GM19043 (cell line): ENCODE data around the gene ZNF469.

ENCODE experiments used
- ATAC-seq: cut with Tn5 transposase; IDR thresholded peaks from one replicate; pipeline ENCODE4 v1.9.1; 2021; ENCODE audit warnings: low read depth; ENCODE audit not compliant: unreplicated experiment

The ZNF469 gene

DNA sequence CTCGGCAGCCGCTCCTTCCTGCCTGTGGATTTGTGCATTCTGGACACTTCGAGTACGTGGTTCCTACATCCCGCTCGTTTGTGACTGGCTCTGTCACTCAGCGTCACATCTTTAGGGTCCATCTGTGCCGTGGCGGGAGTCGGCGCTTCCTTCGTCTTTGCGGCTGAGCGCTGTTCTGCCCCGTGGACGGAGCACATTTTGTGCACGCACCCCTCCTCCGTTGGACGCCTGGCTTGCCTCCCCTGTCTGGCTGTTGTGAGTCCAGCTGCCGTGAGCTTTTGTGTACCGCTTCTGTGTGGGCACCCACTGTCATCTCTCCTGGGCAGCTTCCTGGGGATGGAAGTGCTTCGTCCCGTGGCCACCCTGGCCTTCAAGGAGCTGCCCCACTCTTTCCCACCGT lies 6.4 kb downstream of the ZNF469 start:
- ATAC-seq, result no peak

DNA sequence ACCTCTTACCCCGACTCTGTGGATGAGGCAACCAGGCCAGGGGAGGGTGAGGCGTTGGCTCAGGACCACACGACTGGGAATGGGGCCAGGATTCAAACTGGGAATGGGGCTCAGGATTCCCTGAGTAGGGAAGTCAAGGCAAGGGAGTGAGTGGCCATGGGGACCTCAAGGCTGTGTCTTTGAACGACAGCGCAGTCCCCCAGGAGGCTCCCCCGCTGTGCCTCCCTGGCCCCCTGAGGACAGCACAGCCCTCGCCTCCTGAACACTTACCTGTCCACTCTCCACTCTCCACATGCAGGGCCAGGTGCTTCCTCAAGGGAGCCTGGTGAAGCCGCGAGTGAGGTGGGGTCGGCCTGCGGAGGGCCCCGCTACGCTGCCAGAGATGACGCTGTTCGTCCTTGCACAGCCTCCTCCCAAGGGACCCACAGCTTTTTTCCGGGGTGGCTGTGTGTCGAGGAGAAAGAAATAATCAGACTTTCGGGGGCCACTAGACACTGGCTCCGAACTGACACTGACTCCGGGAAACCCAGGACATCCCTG lies 6.9 kb downstream of the ZNF469 start:
- no peak for ATAC-seq

GRCh38 chr16:88390265-88390664 lies 7.5 kb downstream of the ZNF469 start:
- no peak for ATAC-seq

DNA sequence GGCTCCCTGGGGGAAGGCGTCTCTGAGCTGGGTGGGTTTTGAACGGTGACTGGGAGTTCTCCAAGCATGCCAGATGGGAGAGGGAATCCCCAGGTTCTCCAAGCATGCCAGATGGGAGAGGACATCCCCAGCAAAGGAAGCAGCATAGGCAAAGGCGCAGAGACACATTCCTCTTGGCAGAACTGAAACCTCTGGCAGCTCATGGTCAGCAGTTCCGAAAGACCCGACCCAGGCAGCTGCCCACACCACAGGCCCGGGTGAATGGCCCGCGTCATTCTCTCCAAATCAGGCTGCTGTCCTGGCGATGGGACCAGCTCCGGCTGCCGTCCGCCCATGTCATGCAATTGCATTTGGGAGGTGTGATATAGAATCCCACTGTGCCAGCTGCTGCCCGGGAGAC lies 8.0 kb downstream of the ZNF469 start:
- no peak for ATAC-seq

GRCh38 chr16:88391144-88391850 lies 8.5 kb downstream of the ZNF469 start:
- ATAC-seq, result no peak

GRCh38 chr16:88392111-88392510 lies 9.4 kb downstream of the ZNF469 start:
- no peak for ATAC-seq

GRCh38 chr16:88392616-88393015 lies 9.9 kb downstream of the ZNF469 start:
- ATAC-seq, result no peak

DNA sequence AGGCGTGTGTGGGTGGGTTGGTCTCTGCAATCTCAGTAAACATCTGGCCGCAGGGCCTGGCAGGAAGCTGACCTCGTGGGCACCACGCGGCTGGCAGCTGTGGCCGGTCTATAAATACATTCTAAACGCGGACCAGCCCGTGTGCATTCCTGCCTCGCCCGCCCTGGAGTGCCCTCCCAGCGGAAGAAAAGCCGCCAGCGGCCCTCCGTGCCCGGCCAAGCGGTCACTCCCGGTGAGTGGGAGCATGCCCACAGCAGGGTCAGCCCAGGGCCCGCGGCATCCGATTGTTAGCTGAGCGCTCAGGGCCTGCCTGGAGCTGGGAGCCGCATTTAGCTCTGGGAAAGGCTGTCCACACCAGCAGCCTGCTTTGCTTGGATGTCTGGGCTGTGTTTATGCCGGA lies 10.3 kb downstream of the ZNF469 start:
- no peak for ATAC-seq

DNA sequence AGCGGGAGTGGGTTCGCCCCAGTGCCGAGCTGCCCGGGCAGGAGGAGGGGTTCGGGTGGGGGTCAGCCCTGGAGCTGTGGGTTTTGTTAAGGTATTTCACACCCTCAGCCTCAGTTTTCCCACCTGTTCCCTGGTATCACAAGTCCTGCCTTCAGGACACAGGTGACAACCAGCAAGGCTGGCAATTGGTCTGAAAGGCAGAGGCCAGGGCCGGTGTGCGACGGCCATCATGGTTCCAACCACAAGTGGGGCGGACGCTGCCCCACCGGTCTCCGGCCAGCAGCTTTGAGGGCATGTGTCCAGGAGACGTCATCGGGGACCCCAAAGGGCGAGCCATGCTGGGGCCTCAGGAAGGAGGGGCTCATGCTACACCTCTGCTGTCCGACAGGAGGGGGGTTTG lies 10.8 kb downstream of the ZNF469 start:
- ATAC-seq, result no peak

GRCh38 chr16:88394426-88394825 lies 11.7 kb downstream of the ZNF469 start:
- ATAC-seq, result no peak

GRCh38 chr16:88395669-88396584 lies 13.2 kb downstream of the ZNF469 start:
- ATAC-seq, result no peak

- ATAC-seq, result no peak
These were observed 15.6 kb downstream of the ZNF469 start for GRCh38 chr16:88398170-88398873.

DNA sequence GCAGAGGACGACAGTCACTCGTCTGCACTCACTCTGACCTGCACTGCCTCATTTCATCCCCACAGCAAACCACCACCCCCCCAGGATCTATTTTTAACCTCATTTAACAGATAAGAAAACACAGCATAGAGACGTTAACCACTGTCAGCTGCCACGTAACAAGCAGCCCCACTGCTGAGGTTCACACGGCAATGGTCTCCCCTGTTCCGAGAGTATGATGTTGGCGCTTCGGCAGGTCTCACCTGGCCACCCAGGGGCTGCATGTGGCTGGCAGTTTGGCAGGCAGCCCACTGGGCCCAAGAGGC lies 16.1 kb downstream of the ZNF469 start:
- no peak for ATAC-seq

- ATAC-seq, result no peak
These were observed 17.4 kb downstream of the ZNF469 start for GRCh38 chr16:88400186-88400585.

- ATAC-seq, result no peak
These were observed 19.0 kb downstream of the ZNF469 start for GRCh38 chr16:88401604-88402246.

DNA sequence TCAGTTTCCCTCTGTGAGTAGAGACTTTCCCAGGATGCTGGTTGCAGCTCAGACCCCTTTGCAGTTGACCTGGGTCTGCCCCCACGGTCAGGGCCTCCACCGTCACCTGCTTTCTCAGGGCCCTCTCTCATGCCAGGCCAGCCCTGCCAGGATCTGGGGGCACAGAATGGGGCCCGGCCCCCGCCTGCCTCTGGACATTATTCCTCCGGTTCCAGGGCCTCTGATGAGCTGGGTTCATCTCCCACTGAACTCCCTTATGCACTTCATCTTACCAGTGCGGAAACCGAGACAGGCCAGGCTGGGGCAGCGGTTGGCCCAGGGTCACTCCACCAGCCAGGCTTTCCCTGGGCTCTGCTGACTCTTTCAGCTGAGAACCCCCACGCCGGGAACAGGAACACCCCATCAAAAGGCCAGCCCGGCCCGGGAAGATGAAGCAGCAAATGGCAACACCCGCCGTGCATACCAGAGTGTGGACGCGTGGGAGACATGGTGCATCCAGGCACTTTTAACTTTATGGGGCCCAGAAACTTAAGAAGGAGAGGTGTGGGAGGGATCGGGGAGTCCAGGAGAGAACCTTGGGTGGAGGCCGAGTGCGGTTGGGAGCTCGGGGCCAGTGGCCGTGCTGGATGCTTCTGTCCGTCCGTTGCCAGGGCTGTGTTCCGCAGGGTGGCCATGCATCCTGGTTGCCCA lies 19.9 kb downstream of the ZNF469 start:
- no peak for ATAC-seq

DNA sequence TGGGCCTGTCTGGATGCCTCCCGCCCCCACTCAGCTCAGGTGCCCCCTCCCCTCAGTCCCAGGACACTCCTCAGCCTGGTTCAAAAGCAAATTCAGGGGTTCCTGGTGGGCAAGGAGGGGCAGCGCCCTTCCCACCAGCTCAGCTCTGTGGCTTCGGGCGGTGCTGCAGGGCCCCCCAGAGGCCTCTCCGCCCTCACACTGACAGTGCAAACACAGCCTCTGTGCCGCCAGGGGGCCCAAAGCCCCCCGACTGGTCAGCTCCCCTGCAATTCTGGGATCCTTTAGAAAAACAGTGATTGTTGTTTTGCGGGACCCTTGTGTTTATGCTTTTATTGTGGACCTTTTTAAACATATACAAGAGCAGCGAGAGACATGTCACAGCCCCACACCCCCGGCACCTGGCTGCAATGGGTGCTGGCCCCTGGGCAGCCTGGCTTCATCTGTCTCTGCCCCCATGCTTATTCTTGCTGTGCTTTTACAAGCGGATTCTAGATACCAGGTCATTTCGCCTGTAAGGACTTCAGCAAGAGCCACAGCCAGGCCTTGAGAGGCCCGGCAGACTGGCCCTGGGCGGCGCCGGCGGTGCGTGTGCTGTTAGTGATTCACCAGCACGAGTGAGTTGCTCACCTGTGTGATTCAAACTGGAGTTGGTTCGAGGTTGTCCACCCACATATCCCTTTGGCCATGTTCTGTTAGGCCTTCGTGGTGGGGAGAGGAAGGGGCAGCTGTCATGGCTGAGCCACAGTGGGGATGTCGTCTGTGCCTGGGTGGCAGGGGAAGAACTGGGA lies 21.2 kb downstream of the ZNF469 start:
- ATAC-seq, result no peak

DNA sequence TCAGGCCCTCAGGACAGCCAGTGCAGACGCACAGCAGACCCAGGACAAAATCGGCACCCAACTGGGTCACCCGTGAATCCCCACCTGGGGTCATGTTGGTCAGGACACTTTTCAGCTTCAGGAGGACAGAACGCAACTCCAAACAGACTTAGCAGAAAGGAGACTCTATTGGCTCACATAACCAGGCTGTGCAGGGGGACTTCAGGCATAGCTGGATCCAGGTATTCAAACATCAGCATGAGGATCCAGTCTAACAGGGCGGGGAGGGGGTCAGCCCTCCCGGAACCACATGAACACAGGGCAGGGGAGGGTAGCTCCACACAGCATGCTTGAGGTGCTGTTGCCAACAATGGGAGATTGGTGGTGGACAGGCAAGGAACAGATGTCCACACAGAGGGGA lies 22.0 kb downstream of the ZNF469 start:
- ATAC-seq, result no peak
